ENCODE measurements around the gene AATF. TPM values are rescaled to one million over a fixed set of nuclear protein-coding genes. Genes with fewer than 3 reads are reported as not detected.

Gene AATF
- total RNA-seq, 1 experiment from 2014 or later: 87.6 TPM

DNA sequence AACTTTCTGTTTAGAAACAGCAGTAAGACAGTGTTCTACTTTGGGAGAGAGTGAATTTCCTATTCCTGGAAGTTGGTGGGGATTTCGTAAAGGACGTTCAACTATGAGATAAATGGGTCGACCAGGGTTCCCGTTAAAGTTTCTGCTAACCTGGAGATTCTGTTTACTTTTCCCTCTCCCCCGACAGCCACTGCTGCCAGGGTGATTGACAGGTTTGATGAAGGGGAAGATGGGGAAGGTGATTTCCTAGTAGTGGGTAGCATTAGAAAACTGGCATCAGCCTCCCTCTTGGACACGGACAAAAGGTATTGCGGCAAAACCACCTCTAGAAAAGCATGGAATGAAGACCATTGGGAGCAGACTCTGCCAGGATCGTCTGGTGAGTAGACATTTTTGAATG, 1.3 kb downstream of the AATF start:
- peak overlapping the region; percentile 91 for H3K4me3 ChIP-seq (ENCODE audit: low read depth, low read length)
- peak overlapping the region; percentile 79 for H3K4me3 Mint-ChIP-seq (ENCODE audit: unreplicated experiment)
- no peak for DNase-seq
- H3K27ac Mint-ChIP-seq (ENCODE audit: unreplicated experiment): peak overlapping the region; percentile 74
- intact Hi-C loops (cut with micrococcal nuclease; ENCODE audit: unreplicated experiment): no loop called here
- BruUV-seq (replicated peaks): no TSS peak
- no peaks in the 10 kb centered on the region for H3K9me3 ChIP-seq
- H3K36me3 Mint-ChIP-seq (ENCODE audit: insufficient read depth, unreplicated experiment): peaks cover 60% of the 10 kb centered on the region
- no peaks in the 10 kb centered on the region; the same call in 1 of the 2 replicates for H3K36me3 ChIP-seq (ENCODE audit: control insufficient read depth, insufficient read depth, low read length)
- H3K27me3 ChIP-seq (replicated peaks; ENCODE audit: control insufficient read depth, insufficient read depth, low read length): no peaks in the 10 kb centered on the region
- ChIA-PET POLR2A (interaction anchor here (0.6 to 1.2 kb wide), 3 partner anchors 12 to 1134 kb away, joined by 3 to 7 read pairs (median 4); partner anchors contain the start of gene LHX1), CTCF (interaction anchor here (1.2 kb wide), 1 partner anchor 349 kb away, joined by 4 read pairs; the partner anchor contains the start of gene MRM1)
- no peak for TF ChIP-seq CTCF (IDR thresholded peaks at IDR 0.05; ENCODE audit: insufficient read depth in 1 of 2, low read depth in 1 of 2, low read length in 1 of 2, severe bottlenecking in 1 of 2, unreplicated experiment in 1 of 2)
- peaks cover 7% of the 10 kb centered on the region for H3K27me3 Mint-ChIP-seq (ENCODE audit: insufficient read depth, unreplicated experiment)
- peaks cover 7% of the 10 kb centered on the region for H3K4me1 Mint-ChIP-seq (ENCODE audit: low read depth, unreplicated experiment)
- peaks cover 8% of the 10 kb centered on the region; the same call in 1 of the 2 replicates for H3K4me1 ChIP-seq
- H3K9me3 Mint-ChIP-seq (ENCODE audit: unreplicated experiment): no peaks in the 10 kb centered on the region

DNA sequence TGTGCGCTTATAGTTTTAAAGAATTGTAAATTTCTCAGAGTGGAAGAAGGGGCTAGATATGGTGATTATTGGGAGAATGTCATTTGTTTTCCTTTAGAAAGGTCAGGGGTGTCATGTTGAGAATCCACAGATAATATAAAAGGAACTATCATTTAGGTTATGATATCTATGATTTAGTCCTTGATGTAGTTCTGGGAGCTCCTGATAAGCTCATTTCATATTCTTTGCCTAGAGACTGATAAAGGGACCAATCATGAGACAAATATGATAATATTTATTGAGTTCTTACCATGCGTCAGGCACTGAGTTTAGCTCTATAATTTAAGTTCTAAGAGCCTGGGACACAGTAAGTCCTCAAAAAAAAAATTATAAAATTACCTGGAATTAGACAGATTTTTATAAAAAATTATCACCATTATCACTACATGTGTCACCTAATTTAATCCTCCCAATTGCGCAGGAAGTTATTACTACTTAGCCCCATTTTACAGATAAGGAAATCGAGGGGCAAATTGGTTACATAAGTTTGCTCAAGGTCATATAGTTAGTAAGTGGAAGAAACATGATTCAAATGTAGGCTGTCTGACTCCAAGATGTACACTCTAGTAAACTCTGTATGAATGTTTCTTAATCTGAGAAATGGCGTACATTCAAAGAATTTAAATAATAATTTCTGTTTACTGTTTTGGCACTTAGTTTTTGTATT, 2.5 kb downstream of the AATF start:
- H3K4me1 ChIP-seq: peaks cover 8% of the 10 kb centered on the region; the same call in 1 of the 2 replicates
- TF ChIP-seq CTCF (IDR thresholded peaks at IDR 0.05; ENCODE audit: insufficient read depth in 1 of 2, low read depth in 1 of 2, low read length in 1 of 2, severe bottlenecking in 1 of 2, unreplicated experiment in 1 of 2): no peak
- DNase-seq: no peak
- intact Hi-C loops (cut with micrococcal nuclease; ENCODE audit: unreplicated experiment): no loop called here
- Mint-ChIP-seq H3K4me3 (ENCODE audit: unreplicated experiment) (no peak overlapping the region), H3K27me3 (ENCODE audit: insufficient read depth, unreplicated experiment) (peaks cover 7% of the 10 kb centered on the region), H3K4me1 (ENCODE audit: low read depth, unreplicated experiment) (peaks cover 7% of the 10 kb centered on the region), H3K9me3 (ENCODE audit: unreplicated experiment) (no peaks in the 10 kb centered on the region), H3K36me3 (ENCODE audit: insufficient read depth, unreplicated experiment) (peaks cover 72% of the 10 kb centered on the region), H3K27ac (ENCODE audit: unreplicated experiment) (no peak overlapping the region)
- CTCF ChIA-PET: no interaction called here
- no peaks in the 10 kb centered on the region for H3K27me3 ChIP-seq (replicated peaks; ENCODE audit: control insufficient read depth, insufficient read depth, low read length)
- POLR2A ChIA-PET: no interaction called here
- no peaks in the 10 kb centered on the region for H3K9me3 ChIP-seq
- H3K4me3 ChIP-seq (ENCODE audit: low read depth, low read length): no peak overlapping the region
- BruUV-seq (replicated peaks): no TSS peak
- no peaks in the 10 kb centered on the region; the same call in 1 of the 2 replicates for H3K36me3 ChIP-seq (ENCODE audit: control insufficient read depth, insufficient read depth, low read length)

GRCh38 chr17:36971508-36971907, 22.8 kb downstream of the AATF start:
- ChIA-PET CTCF (no interaction called here), POLR2A (no interaction called here)
- DNase-seq: no peak
- peaks cover 21% of the 10 kb centered on the region for H3K36me3 Mint-ChIP-seq (ENCODE audit: insufficient read depth, unreplicated experiment)
- peaks cover 12% of the 10 kb centered on the region for H3K4me1 Mint-ChIP-seq (ENCODE audit: low read depth, unreplicated experiment)
- Histone ChIP-seq H3K4me1 (peaks cover 9% of the 10 kb centered on the region), H3K9me3 (no peaks in the 10 kb centered on the region), H3K36me3 (ENCODE audit: control insufficient read depth, insufficient read depth, low read length) (no peaks in the 10 kb centered on the region; the same call in 1 of the 2 replicates), H3K4me3 (ENCODE audit: low read depth, low read length) (no peak overlapping the region), H3K27me3 (replicated peaks; ENCODE audit: control insufficient read depth, insufficient read depth, low read length) (no peaks in the 10 kb centered on the region)
- no TSS peak for BruUV-seq (replicated peaks)
- H3K9me3 Mint-ChIP-seq (ENCODE audit: unreplicated experiment): no peaks in the 10 kb centered on the region
- intact Hi-C loops (cut with micrococcal nuclease; ENCODE audit: unreplicated experiment): no loop called here
- TF ChIP-seq CTCF (IDR thresholded peaks at IDR 0.05; ENCODE audit: insufficient read depth in 1 of 2, low read depth in 1 of 2, low read length in 1 of 2, severe bottlenecking in 1 of 2, unreplicated experiment in 1 of 2): no peak
- no peaks in the 10 kb centered on the region for H3K27me3 Mint-ChIP-seq (ENCODE audit: insufficient read depth, unreplicated experiment)
- no peak overlapping the region for H3K4me3 Mint-ChIP-seq (ENCODE audit: unreplicated experiment)
- no peak overlapping the region for H3K27ac Mint-ChIP-seq (ENCODE audit: unreplicated experiment)
